A673 (cell line): ENCODE measurements around the gene NSL1.

ENCODE experiments used
- EZH2 ChIP-seq: fragments of 200-600 bp; sonication (generic); IDR thresholded peaks from 2 replicates; pipeline ENCODE4 v1.6.1; 2017; ENCODE audit warnings: borderline replicate concordance, low read depth, mild to moderate bottlenecking, mixed read lengths, antibody characterized with exemption, low read length; ENCODE audit not compliant: poor library complexity, severe bottlenecking
- TF ChIP-seq, protein P1 (sequence below): fragments of 300-800, 200-600 bp; sonication (generic); conservative IDR thresholded peaks from 2 replicates; pipeline ENCODE4 v1.5.1; 2017; ENCODE audit warnings: low read depth, mild to moderate bottlenecking, antibody characterized with exemption, low read length, moderate library complexity, mixed read lengths

DNA sequence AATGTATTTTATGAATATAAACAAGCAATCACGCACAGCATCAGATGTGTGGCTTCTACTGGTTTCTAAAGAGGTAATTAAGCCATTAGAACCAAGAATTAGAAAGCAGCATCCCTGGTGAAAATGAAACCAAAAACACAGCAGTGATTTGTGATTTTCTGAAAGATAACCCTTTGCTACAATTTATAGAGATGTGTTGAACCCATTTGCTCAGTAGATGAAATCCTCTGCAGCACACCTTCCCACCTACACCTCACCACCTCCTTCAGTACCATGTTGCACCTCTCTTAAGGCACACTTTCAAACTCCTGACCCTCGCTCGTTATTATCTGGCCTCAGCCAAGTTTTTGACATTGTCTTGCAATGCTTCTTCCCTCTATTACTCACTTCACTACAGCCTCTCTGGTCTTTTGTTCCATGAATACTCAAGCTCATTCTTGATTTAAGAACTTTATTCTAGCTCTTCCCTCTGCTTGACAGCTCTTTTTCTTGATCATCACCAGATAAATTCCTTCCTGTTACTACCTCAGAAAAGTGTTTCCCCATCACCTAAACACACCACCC is 38.6 kb downstream of the NSL1 start:
- TF ChIP-seq, protein P1, sequence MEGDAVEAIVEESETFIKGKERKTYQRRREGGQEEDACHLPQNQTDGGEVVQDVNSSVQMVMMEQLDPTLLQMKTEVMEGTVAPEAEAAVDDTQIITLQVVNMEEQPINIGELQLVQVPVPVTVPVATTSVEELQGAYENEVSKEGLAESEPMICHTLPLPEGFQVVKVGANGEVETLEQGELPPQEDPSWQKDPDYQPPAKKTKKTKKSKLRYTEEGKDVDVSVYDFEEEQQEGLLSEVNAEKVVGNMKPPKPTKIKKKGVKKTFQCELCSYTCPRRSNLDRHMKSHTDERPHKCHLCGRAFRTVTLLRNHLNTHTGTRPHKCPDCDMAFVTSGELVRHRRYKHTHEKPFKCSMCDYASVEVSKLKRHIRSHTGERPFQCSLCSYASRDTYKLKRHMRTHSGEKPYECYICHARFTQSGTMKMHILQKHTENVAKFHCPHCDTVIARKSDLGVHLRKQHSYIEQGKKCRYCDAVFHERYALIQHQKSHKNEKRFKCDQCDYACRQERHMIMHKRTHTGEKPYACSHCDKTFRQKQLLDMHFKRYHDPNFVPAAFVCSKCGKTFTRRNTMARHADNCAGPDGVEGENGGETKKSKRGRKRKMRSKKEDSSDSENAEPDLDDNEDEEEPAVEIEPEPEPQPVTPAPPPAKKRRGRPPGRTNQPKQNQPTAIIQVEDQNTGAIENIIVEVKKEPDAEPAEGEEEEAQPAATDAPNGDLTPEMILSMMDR, result no peak
- no peak for TF ChIP-seq EZH2
